Measurements from ENCODE around the gene CYLD. TPM values are rescaled to one million over a fixed set of nuclear protein-coding genes. Genes with fewer than 3 reads are reported as not detected.

Gene CYLD
- total RNA-seq, 4 donors from 2014 or later, result 79.2 to 180 (median 92.4) TPM

GRCh38 chr16:50789757-50790156 is 47.9 kb downstream of the CYLD start:
- Histone ChIP-seq H3K27me3 (no peaks in the 10 kb centered on the region), H3K27ac (no peak overlapping the region), H3K9me3 (no peaks in the 10 kb centered on the region), H3K4me3 (replicated peaks in 1 of 3) (no peak overlapping the region), H3K4me1 (no peaks in the 10 kb centered on the region), H3K36me3 (peaks cover 11 to 17% of the 10 kb centered on the region in 2 donors)
- TF ChIP-seq POLR2A (IDR thresholded peaks at IDR 0.05), result no peak
- TF ChIP-seq CTCF (IDR thresholded peaks at IDR 0.05), result no peak
- no peak for DNase-seq
- intact Hi-C loops (cut with DNase I), result no loop called here

DNA sequence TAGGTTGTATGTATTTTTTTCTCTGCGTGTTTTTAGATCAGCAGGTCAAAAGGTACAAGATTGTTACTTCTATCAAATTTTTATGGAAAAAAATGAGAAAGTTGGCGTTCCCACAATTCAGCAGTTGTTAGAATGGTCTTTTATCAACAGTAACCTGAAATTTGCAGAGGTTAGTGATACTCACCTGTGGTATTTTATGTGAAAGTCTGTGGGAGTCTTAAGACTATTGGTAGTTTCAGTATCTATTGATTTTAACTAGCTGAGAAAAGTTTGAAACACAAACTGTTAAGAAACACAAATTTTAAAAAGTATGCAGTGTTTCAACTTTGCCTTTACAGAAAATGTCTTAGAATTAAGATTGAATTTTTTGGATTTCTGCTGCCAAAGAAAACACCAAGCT is 49.6 kb downstream of the CYLD start:
- no peak for TF ChIP-seq CTCF (IDR thresholded peaks at IDR 0.05)
- WGBS, 2 donors, result 96 to 98% methylated on average over 2 of the region's 2 CpGs
- Histone ChIP-seq H3K4me3 (replicated peaks in 1 of 3) (no peak overlapping the region), H3K36me3 (peaks cover 17 to 28% of the 10 kb centered on the region in 2 donors), H3K4me1 (no peaks in the 10 kb centered on the region), H3K9me3 (no peaks in the 10 kb centered on the region), H3K27ac (no peak overlapping the region), H3K27me3 (no peaks in the 10 kb centered on the region)
- intact Hi-C loops (cut with DNase I), result no loop called here
- DNase-seq, result no peak

- H3K4me1 ChIP-seq, result no peaks in the 10 kb centered on the region
- WGBS, 2 donors, result 97% methylated on average over 1 of the region's 1 CpG
- DNase-seq, result no peak
- no peaks in the 10 kb centered on the region for H3K9me3 ChIP-seq
- intact Hi-C loops (cut with DNase I), result no loop called here
- no peak overlapping the region for H3K27ac ChIP-seq
- no peaks in the 10 kb centered on the region for H3K27me3 ChIP-seq
- TF ChIP-seq CTCF (IDR thresholded peaks at IDR 0.05), result no peak
- no peak overlapping the region for H3K4me3 ChIP-seq (replicated peaks in 1 of 3)
- peaks cover 13 to 33% of the 10 kb centered on the region in 2 donors for H3K36me3 ChIP-seq
Measured at GRCh38 chr16:50796829-50797228, 54.9 kb downstream of the CYLD start.

GRCh38 chr16:50797456-50797855 is 55.6 kb downstream of the CYLD start:
- intact Hi-C loops (cut with DNase I), result no loop called here
- TF ChIP-seq CTCF (IDR thresholded peaks at IDR 0.05), result no peak
- no peak for TF ChIP-seq POLR2A (IDR thresholded peaks at IDR 0.05)
- WGBS, 2 donors, result 96 to 99% methylated on average over 2 of the region's 2 CpGs
- H3K27me3 ChIP-seq, result no peaks in the 10 kb centered on the region
- peaks cover 13 to 33% of the 10 kb centered on the region in 2 donors for H3K36me3 ChIP-seq
- no peak for DNase-seq
- no peaks in the 10 kb centered on the region for H3K4me1 ChIP-seq
- no peak overlapping the region for H3K27ac ChIP-seq
- no peak overlapping the region for H3K4me3 ChIP-seq (replicated peaks in 1 of 3)
- no peaks in the 10 kb centered on the region for H3K9me3 ChIP-seq

DNA sequence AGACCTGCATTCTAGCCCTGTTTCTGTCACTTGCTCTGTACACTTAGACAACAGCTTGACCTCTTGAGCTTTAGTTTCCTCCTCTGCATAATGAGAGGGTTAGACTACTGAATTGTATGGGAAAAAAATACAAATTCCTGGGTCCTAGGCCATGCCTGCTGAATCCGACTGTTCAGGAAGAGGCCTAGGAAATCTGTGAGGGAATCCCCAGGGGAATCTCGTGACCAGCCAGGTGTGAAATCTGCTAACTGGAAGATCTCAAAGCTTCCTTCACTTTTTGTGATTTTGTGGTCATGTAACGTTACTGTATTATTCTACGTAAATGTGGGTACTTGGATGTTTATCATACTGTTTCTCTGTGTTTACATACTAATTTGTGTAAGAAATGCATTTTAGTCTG is 58.2 kb downstream of the CYLD start:
- H3K36me3 ChIP-seq, result peaks cover 3 to 18% of the 10 kb centered on the region in 2 donors
- no peak for TF ChIP-seq CTCF (IDR thresholded peaks at IDR 0.05)
- no peak for TF ChIP-seq POLR2A (IDR thresholded peaks at IDR 0.05)
- no peak overlapping the region for H3K27ac ChIP-seq
- intact Hi-C loops (cut with DNase I), result loop anchor here (10.0 kb wide), 1 partner anchor 125 kb away; no protein-coding TSS in a partner anchor
- DNase-seq, result no peak
- H3K27me3 ChIP-seq, result no peaks in the 10 kb centered on the region
- no peak overlapping the region for H3K4me3 ChIP-seq (replicated peaks in 1 of 3)
- H3K9me3 ChIP-seq, result no peaks in the 10 kb centered on the region
- no peaks in the 10 kb centered on the region for H3K4me1 ChIP-seq
- WGBS, 2 donors, result 91 to 92% methylated on average over 4 of the region's 4 CpGs
